ENCODE results near the gene NYAP2. TPM values are rescaled to one million over a fixed set of nuclear protein-coding genes. Genes with fewer than 3 reads are reported as not detected.

Gene NYAP2
- total and polyA plus RNA-seq, 12 donors, result 0.04 TPM; not detected in 11

DNA sequence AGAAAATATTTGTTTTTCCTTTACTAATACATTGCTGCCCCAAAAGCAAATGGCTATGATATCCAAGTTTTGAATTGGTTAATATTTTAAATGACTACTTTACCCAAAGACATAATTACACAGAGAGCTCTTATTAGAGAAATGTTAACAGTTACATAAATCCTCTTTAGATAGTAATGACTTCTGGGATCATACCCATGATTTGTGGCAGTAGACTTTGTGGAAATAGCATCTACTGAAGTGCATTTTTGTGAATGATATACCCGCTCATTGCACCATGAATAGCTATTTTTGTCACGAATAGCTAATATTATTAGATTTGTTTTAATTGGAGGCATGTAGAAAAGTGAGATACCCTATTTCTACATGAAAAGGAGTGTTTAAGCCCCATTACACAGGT lies 15.8 kb downstream of the NYAP2 start:
- TF ChIP-seq, protein P1, sequence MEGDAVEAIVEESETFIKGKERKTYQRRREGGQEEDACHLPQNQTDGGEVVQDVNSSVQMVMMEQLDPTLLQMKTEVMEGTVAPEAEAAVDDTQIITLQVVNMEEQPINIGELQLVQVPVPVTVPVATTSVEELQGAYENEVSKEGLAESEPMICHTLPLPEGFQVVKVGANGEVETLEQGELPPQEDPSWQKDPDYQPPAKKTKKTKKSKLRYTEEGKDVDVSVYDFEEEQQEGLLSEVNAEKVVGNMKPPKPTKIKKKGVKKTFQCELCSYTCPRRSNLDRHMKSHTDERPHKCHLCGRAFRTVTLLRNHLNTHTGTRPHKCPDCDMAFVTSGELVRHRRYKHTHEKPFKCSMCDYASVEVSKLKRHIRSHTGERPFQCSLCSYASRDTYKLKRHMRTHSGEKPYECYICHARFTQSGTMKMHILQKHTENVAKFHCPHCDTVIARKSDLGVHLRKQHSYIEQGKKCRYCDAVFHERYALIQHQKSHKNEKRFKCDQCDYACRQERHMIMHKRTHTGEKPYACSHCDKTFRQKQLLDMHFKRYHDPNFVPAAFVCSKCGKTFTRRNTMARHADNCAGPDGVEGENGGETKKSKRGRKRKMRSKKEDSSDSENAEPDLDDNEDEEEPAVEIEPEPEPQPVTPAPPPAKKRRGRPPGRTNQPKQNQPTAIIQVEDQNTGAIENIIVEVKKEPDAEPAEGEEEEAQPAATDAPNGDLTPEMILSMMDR (IDR thresholded peaks at IDR 0.05), result no peak
- Histone ChIP-seq H3K4me3 (no peak overlapping the region), H3K36me3 (no peaks in the 10 kb centered on the region), H3K9me3 (no peaks in the 10 kb centered on the region), H3K27me3 (no peaks in the 10 kb centered on the region), H3K4me1 (no peaks in the 10 kb centered on the region), H3K27ac (no peak overlapping the region)
- no peak for DNase-seq
- intact Hi-C loops (cut with DNase I), result no loop called here
- WGBS, 2 donors, result 84 to 90% methylated on average over 2 of the region's 2 CpGs
- no peak for ATAC-seq

DNA sequence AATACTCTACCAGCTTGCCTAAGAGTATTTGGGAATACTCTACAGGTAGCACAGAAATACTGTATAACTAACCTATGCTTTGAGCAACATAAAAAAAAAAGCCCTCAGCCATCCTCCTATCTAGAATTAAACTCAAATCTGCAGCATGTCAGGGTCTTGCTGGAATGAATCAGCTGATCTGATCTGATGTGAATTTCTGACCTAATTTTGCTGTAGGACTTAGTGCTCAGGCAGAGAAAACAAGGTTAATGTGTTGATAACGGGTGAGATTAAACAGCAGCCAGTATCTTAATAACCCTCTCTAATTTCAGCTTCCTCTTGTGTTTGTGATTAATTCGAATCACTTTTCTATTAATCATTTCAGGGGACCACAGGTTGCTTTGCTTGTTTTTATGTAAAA lies 16.3 kb downstream of the NYAP2 start:
- Histone ChIP-seq H3K27me3 (no peaks in the 10 kb centered on the region), H3K4me1 (no peaks in the 10 kb centered on the region), H3K27ac (no peak overlapping the region), H3K4me3 (no peak overlapping the region), H3K36me3 (no peaks in the 10 kb centered on the region), H3K9me3 (no peaks in the 10 kb centered on the region)
- 56 to 60% methylated on average over 2 of the region's 2 CpGs for WGBS, 2 donors
- DNase-seq, result no peak
- TF ChIP-seq, protein P1 (IDR thresholded peaks at IDR 0.05), result no peak
- ATAC-seq, result no peak
- intact Hi-C loops (cut with DNase I), result no loop called here

DNA sequence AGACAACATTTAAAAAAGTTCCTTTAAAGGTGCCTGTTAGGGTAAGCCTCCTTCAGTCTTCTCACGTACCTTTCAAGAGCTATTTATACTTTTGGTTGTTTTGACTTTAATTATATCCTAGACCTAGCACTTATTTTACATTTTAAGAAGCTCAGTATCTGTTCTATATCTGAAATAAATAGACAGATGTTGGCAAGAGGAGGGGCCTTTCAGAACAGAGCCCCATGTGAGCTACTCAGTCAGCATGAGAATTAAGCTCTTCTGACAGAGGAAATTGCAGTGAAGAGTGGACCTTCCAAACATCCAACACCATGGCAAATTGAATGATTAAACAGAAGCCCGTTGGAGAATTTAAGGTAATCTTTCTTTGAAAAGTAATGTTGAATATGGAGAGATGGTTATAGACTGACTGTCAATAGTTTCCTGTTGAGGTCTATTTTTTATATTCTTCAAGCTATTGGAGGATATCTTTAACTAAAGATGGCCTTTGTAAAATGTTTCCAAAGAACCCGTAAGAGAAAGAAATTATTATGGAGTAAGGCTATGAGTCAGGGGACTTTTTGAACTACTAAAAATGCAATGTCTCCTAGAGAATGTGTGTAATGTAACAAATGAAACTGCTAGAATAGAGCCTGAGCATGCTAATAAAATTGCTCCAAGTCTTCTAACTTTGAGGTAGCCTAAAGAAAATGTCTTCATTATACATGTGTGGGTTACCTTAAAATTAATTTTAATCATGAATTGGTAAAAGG lies 17.3 kb downstream of the NYAP2 start:
- DNase-seq (no peak), ATAC-seq (no peak)
- Histone ChIP-seq H3K27me3 (no peaks in the 10 kb centered on the region), H3K36me3 (no peaks in the 10 kb centered on the region), H3K27ac (no peak overlapping the region), H3K4me1 (no peaks in the 10 kb centered on the region), H3K9me3 (no peaks in the 10 kb centered on the region), H3K4me3 (no peak overlapping the region)
- TF ChIP-seq, protein P1 (IDR thresholded peaks at IDR 0.05), result no peak
- intact Hi-C loops (cut with DNase I), result no loop called here
- 78 to 86% methylated on average over 3 of the region's 3 CpGs for WGBS, 2 donors

DNA sequence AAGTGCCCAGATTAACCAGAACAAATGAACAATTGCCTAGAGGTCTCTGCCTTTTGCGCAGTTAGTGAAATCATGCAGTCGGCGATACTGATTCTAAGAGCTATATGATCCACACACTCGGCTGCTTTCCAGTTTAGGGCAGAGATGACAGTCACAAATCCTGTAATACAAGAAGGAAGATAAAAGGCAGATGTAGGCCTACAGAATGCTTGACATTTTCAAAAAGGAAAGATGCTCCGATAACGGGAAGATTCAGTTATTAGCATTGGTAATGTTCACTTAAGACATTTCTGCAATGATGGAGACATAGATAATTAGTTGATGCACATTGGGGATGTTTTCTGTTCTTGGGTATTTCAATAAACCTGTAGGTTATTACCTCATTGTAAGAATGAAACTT lies 19.5 kb downstream of the NYAP2 start:
- TF ChIP-seq, protein P1 (IDR thresholded peaks at IDR 0.05), result no peak
- Histone ChIP-seq H3K36me3 (no peaks in the 10 kb centered on the region), H3K9me3 (no peaks in the 10 kb centered on the region), H3K27ac (no peak overlapping the region), H3K27me3 (no peaks in the 10 kb centered on the region), H3K4me1 (no peaks in the 10 kb centered on the region), H3K4me3 (no peak overlapping the region)
- no peak for DNase-seq
- no peak for ATAC-seq
- 93 to 97% methylated on average over 6 of the region's 6 CpGs for WGBS, 2 donors
- intact Hi-C loops (cut with DNase I), result no loop called here

Data from heart right ventricle (tissue), 16 donors.